DOHH2 (cell line): Measurements from ENCODE around the gene TDRD12.

ENCODE experiments used
- H3F3A ChIP-seq: fragments of 200-600 bp; sonication (generic), shearing (Covaris generic); 2 replicates; pipeline ENCODE4 v1.6.0; 2016; ENCODE audit warnings: antibody characterized with exemption, mild to moderate bottlenecking; ENCODE audit not compliant: control insufficient read depth, insufficient read depth
- H3K27ac ChIP-seq: fragments of 200-600 bp; sonication (generic); 2 replicates; pipeline ENCODE4 v1.5.1; 2014; ENCODE audit warnings: low read depth, mild to moderate bottlenecking, low read length, moderate library complexity
- H3K27me3 ChIP-seq: fragments of 200-600 bp; sonication (generic); 2 replicates; pipeline ENCODE4 v1.6.1; 2014; ENCODE audit warnings: mild to moderate bottlenecking, low read length, mixed read lengths; ENCODE audit not compliant: control insufficient read depth
- H3K36me3 ChIP-seq: fragments of 200-600 bp; sonication (generic); 2 replicates; pipeline ENCODE4 v1.6.1; 2014; ENCODE audit warnings: mild to moderate bottlenecking, low read length, moderate library complexity, mixed read lengths; ENCODE audit not compliant: control insufficient read depth
- H3K4me1 ChIP-seq: fragments of 200-600 bp; sonication (generic); 2 replicates; pipeline ENCODE4 v1.6.1; 2014; ENCODE audit warnings: mild to moderate bottlenecking, low read length, mixed read lengths; ENCODE audit not compliant: control insufficient read depth
- H3K4me2 ChIP-seq: fragments of 200-600 bp; sonication (generic); 2 replicates; pipeline ENCODE4 v1.6.0; 2014; ENCODE audit warnings: mild to moderate bottlenecking, low read length, moderate library complexity
- H3K4me3 ChIP-seq: fragments of 200-600 bp; sonication (generic); 2 replicates; pipeline ENCODE4 v1.5.1; 2014; ENCODE audit warnings: mild to moderate bottlenecking, low read length, mixed read lengths
- H3K79me2 ChIP-seq: fragments of 200-600 bp; sonication (generic); 2 replicates; pipeline ENCODE4 v1.6.1; 2014; ENCODE audit warnings: mild to moderate bottlenecking, low read length, mixed read lengths; ENCODE audit not compliant: control insufficient read depth
- H3K9me2 ChIP-seq: fragments of 200-600 bp; sonication (generic); replicated peaks from 2 replicates; pipeline ENCODE4 v1.6.1; 2014; ENCODE audit warnings: mild to moderate bottlenecking, low read length, mixed read lengths; ENCODE audit not compliant: control insufficient read depth
- H3K9me3 ChIP-seq: fragments of 200-600 bp; sonication (generic); 2 replicates; pipeline ENCODE4 v1.6.1; 2014; ENCODE audit warnings: antibody characterized with exemption, low read length, mixed read lengths; ENCODE audit not compliant: control insufficient read depth, insufficient read depth
- H4K20me1 ChIP-seq: fragments of 200-600 bp; sonication (generic); 2 replicates; pipeline ENCODE4 v1.6.0; 2014; ENCODE audit warnings: low read depth, mild to moderate bottlenecking, antibody characterized with exemption, low read length, moderate library complexity; ENCODE audit not compliant: control insufficient read depth, insufficient read depth
- EZH2phosphoT487 ChIP-seq: fragments of 200-600 bp; sonication (generic); IDR thresholded peaks from 2 replicates; pipeline ENCODE4 v1.6.1; 2017; ENCODE audit warnings: borderline replicate concordance, mild to moderate bottlenecking, antibody characterized with exemption, low read length, moderate library complexity, mixed read lengths
- TF ChIP-seq, protein P1 (sequence below): fragments of 200-600 bp; sonication (generic); IDR thresholded peaks from one replicate; pipeline ENCODE4 v1.5.1; 2014; ENCODE audit warnings: antibody characterized with exemption, mild to moderate bottlenecking, low read depth, low read length; ENCODE audit not compliant: poor library complexity, severe bottlenecking

The TDRD12 gene

DNA sequence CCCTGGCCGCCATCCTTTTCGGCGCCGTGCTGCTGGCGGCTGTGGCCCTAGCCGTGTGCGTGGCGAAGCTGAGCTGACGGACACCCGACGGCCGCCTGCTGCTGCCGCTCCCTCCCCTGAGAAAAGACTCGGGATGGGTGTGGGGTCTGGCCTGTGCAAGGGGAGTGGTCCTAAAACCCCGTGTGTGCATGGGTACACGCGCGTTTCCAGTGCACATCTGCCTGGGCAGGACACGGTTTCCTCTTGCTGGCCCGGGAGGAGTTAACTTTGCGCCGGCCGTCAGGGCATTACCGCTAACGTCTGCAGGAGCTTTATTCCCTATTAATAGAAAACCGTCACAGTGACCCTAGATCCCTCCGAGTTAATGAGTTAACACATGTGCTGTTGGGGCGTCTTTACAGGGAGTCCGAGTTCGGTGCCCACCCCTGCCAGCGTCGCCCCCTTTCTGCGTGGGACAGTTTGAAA is 42.6 kb upstream of the TDRD12 start:
- H3K4me1 ChIP-seq: peaks cover 23% of the 10 kb centered on the region
- H3K79me2 ChIP-seq: peaks cover 30% of the 10 kb centered on the region
- no peak overlapping the region for H3K4me2 ChIP-seq
- no peak overlapping the region for H3K27ac ChIP-seq
- H3K27me3 ChIP-seq: no peaks in the 10 kb centered on the region
- H3K9me2 ChIP-seq: no peaks in the 10 kb centered on the region
- TF ChIP-seq EZH2phosphoT487: no peak
- TF ChIP-seq, protein P1, sequence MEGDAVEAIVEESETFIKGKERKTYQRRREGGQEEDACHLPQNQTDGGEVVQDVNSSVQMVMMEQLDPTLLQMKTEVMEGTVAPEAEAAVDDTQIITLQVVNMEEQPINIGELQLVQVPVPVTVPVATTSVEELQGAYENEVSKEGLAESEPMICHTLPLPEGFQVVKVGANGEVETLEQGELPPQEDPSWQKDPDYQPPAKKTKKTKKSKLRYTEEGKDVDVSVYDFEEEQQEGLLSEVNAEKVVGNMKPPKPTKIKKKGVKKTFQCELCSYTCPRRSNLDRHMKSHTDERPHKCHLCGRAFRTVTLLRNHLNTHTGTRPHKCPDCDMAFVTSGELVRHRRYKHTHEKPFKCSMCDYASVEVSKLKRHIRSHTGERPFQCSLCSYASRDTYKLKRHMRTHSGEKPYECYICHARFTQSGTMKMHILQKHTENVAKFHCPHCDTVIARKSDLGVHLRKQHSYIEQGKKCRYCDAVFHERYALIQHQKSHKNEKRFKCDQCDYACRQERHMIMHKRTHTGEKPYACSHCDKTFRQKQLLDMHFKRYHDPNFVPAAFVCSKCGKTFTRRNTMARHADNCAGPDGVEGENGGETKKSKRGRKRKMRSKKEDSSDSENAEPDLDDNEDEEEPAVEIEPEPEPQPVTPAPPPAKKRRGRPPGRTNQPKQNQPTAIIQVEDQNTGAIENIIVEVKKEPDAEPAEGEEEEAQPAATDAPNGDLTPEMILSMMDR: no peak
- no peak overlapping the region for H3K4me3 ChIP-seq
- H3K36me3 ChIP-seq: peaks cover 13% of the 10 kb centered on the region; the same call in 1 of the 2 replicates
- no peaks in the 10 kb centered on the region for H3K9me3 ChIP-seq
- H4K20me1 ChIP-seq: peaks cover 16% of the 10 kb centered on the region
- H3F3A ChIP-seq: no peaks in the 10 kb centered on the region

DNA sequence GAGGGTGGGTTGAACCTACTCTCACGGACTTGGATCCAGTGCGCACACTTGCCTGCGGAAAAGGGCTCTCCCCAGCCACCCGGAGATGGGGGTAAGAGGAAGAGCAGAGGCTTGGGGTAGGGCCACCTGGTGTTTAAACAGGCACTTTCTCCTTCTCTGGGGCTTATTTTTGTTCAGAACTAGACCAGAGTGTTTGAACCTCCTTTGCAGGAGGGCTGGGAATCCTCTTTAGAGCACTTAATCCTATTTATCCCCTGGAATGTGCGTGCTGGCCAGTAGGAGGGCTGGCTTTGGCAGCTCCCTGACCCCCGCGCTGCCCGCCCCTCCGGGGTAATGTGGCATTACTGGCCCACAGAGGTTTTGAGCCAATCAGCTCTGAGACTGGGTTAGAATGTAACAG is 41.9 kb upstream of the TDRD12 start:
- peaks cover 23% of the 10 kb centered on the region for H3K79me2 ChIP-seq
- H3K9me3 ChIP-seq: no peaks in the 10 kb centered on the region
- peaks cover 11% of the 10 kb centered on the region for H4K20me1 ChIP-seq
- H3K27ac ChIP-seq: no peak overlapping the region
- TF ChIP-seq EZH2phosphoT487: no peak
- TF ChIP-seq, protein P1: no peak
- H3K4me1 ChIP-seq: peaks cover 23% of the 10 kb centered on the region
- no peaks in the 10 kb centered on the region for H3K9me2 ChIP-seq
- no peak overlapping the region for H3K4me2 ChIP-seq
- H3K4me3 ChIP-seq: no peak overlapping the region
- no peaks in the 10 kb centered on the region for H3F3A ChIP-seq
- H3K27me3 ChIP-seq: no peaks in the 10 kb centered on the region
- H3K36me3 ChIP-seq: peaks cover 13% of the 10 kb centered on the region; the same call in 1 of the 2 replicates

DNA sequence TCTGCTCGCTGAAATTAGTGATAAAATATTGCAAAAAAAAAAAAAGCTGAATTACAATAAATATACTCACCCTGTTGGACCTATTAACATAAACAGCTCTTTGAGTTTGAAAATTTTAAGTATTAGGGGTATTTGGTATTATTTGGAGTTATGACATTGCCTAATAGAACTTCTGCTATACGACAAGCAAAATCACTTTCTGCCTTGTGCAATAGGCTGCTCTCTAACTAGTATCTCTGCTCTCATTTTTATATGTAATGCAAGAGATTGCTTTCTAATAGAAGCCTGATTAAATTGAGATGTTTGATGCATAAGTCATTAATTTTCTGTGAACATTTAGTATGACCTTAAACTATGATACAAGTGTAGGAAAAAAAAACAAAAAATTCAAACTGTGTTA is 38.6 kb upstream of the TDRD12 start:
- H3K9me3 ChIP-seq: no peaks in the 10 kb centered on the region
- H4K20me1 ChIP-seq: no peaks in the 10 kb centered on the region
- H3K4me1 ChIP-seq: peaks cover under 1% of the 10 kb centered on the region; the same call in 1 of the 2 replicates
- H3K27ac ChIP-seq: no peak overlapping the region
- H3F3A ChIP-seq: no peaks in the 10 kb centered on the region
- TF ChIP-seq EZH2phosphoT487: no peak
- TF ChIP-seq, protein P1: no peak
- H3K79me2 ChIP-seq: no peaks in the 10 kb centered on the region
- H3K27me3 ChIP-seq: no peaks in the 10 kb centered on the region
- H3K36me3 ChIP-seq: no peaks in the 10 kb centered on the region
- H3K9me2 ChIP-seq: no peaks in the 10 kb centered on the region
- H3K4me2 ChIP-seq: no peak overlapping the region
- no peak overlapping the region for H3K4me3 ChIP-seq
